H1 (cell line): ENCODE measurements around the gene PCCA. TPM values are rescaled to one million over a fixed set of nuclear protein-coding genes. Genes with fewer than 3 reads are reported as not detected.
A peak's percentile ranks its signal among the peaks of the same experiment; 100 is the strongest.

Source experiments
- CTCF ChIA-PET: fragments of 300-600 bp; sonication (Branson Sonifier 250); formaldehyde crosslinking; loops from one replicate; lab custom pipeline; 2021; ENCODE audit not compliant: partially characterized antibody; lab: Charles Lee
- POLR2A ChIA-PET: fragments of 300-600 bp; sonication (Branson Sonifier 250); formaldehyde crosslinking; loops from one replicate; lab custom pipeline; 2021; ENCODE audit warnings: inconsistent platforms; ENCODE audit not compliant: partially characterized antibody; lab: Charles Lee
- DNase-seq, 2 experiments: peaks; one replicate each; pipeline versions ENCODE4 v3.0.0 to v3.0.0-alpha.2; 2010 to 2022; ENCODE audit warnings: low spot score in 2 of 2, low read depth in 1 of 2, mixed read lengths in 1 of 2
- FAIRE-seq: peaks from 2 replicates; lab custom pipeline; 2011; peaks lifted over from hg19 to GRCh38; lab: Jason Lieb, UNC
- H2AFZ ChIP-seq: 2 replicates; pipeline ENCODE4 v1.8.1; 2012; ENCODE audit warnings: low read length, inconsistent platforms
- H2AK5ac ChIP-seq: 2 replicates; pipeline ENCODE4 v1.6.1; 2013; ENCODE audit warnings: low read depth, low read length
- H2BK120ac ChIP-seq: replicated peaks from 2 replicates; pipeline ENCODE3; 2013; ENCODE audit warnings: low read depth, low read length, inconsistent platforms
- H2BK12ac ChIP-seq: 2 replicates; pipeline ENCODE4 v1.6.1; 2013; ENCODE audit warnings: low read depth, low read length
- H2BK15ac ChIP-seq: 2 replicates; pipeline ENCODE4 v1.6.1; 2013; ENCODE audit warnings: low read length
- H2BK20ac ChIP-seq: 2 replicates; pipeline ENCODE4 v1.6.1; 2013; ENCODE audit warnings: low read length
- H2BK5ac ChIP-seq: 2 replicates; pipeline ENCODE4 v1.6.1; 2013; ENCODE audit warnings: low read depth, low read length
- H3K14ac ChIP-seq: 2 replicates; pipeline ENCODE4 v1.6.1; 2013; ENCODE audit warnings: inconsistent platforms; ENCODE audit not compliant: insufficient read length
- H3K18ac ChIP-seq: 2 replicates; pipeline ENCODE4 v1.6.1; 2013; ENCODE audit warnings: low read length; ENCODE audit errors: extremely low read depth
- H3K23ac ChIP-seq: 2 replicates; pipeline ENCODE4 v1.6.1; 2013; ENCODE audit warnings: inconsistent platforms; ENCODE audit not compliant: insufficient read length
- H3K23me2 ChIP-seq: 2 replicates; pipeline ENCODE4 v1.6.1; 2013; ENCODE audit warnings: low read depth, low read length
- H3K27ac ChIP-seq: 2 replicates; pipeline ENCODE4 v1.6.1; 2011; ENCODE audit warnings: low read depth, low read length, inconsistent platforms
- H3K27me3 ChIP-seq, 4 experiments: replicated peaks in 1 of 4; 1 replicate in 1 of 4; 2 replicates in 3 of 4; pipeline versions ENCODE4 v1.6.1 to v1.8.1; 2011 to 2013; ENCODE audit warnings: low read length in 3 of 4, mild to moderate bottlenecking in 3 of 4, inconsistent platforms in 2 of 4, mixed read lengths in 2 of 4, moderate library complexity in 1 of 4; ENCODE audit not compliant: control insufficient read depth in 3 of 4, insufficient read depth in 3 of 4; ENCODE audit errors: extremely low read depth in 1 of 4
- H3K36me3 ChIP-seq, 4 experiments: 2 replicates each; pipeline versions ENCODE4 v1.6.1 to v1.8.1; 2011 to 2013; ENCODE audit warnings: mild to moderate bottlenecking in 4 of 4, low read length in 3 of 4, moderate library complexity in 2 of 4, control low read depth in 1 of 4, inconsistent platforms in 1 of 4; ENCODE audit not compliant: insufficient read depth in 4 of 4, control insufficient read depth in 2 of 4
- H3K4ac ChIP-seq: replicated peaks from 2 replicates; pipeline ENCODE3; 2013; ENCODE audit warnings: low read length, low read depth, mixed read lengths, inconsistent platforms; ENCODE audit not compliant: insufficient read length
- H3K4me1 ChIP-seq, 4 experiments: replicated peaks in 1 of 4; 1 replicate in 1 of 4; 2 replicates in 3 of 4; pipeline versions ENCODE4 v1.6.1 to v1.8.1; 2011 to 2013; ENCODE audit warnings: low read length in 3 of 4, inconsistent platforms in 2 of 4, mixed read lengths in 1 of 4; ENCODE audit not compliant: insufficient read depth in 4 of 4, control insufficient read depth in 3 of 4
- H3K4me2 ChIP-seq, 2 experiments: 2 replicates each; pipeline versions ENCODE4 v1.6.1 to v1.8.1; 2011 to 2013; ENCODE audit warnings: low read depth in 2 of 2, low read length in 2 of 2, control low read depth in 1 of 2, inconsistent platforms in 1 of 2, mild to moderate bottlenecking in 1 of 2; ENCODE audit not compliant: insufficient read depth in 1 of 2
- H3K4me3 ChIP-seq, 4 experiments: fragments of 200-600, 300-600 bp in 1 of 4; sonication (generic), shearing (Covaris generic), sonication (Bioruptor Twin) in 1 of 4; 2 replicates each; pipeline versions ENCODE4 v1.5.1 to v1.8.1; 2011 to 2016; ENCODE audit warnings: low read length in 4 of 4, low read depth in 3 of 4, control low read depth in 2 of 4, inconsistent platforms in 2 of 4, mild to moderate bottlenecking in 2 of 4, mixed read lengths in 1 of 4, moderate library complexity in 1 of 4; ENCODE audit not compliant: insufficient read depth in 2 of 4; ENCODE audit errors: extremely low read depth in 1 of 4
- H3K56ac ChIP-seq: replicated peaks from 2 replicates; pipeline ENCODE3; 2013; ENCODE audit warnings: low read depth, mild to moderate bottlenecking, mixed read lengths, low read length, inconsistent platforms; ENCODE audit not compliant: insufficient read length
- H3K79me1 ChIP-seq: 2 replicates; pipeline ENCODE4 v1.6.1; 2013; ENCODE audit warnings: low read depth, low read length, control low read depth
- H3K79me2 ChIP-seq, 2 experiments: 2 replicates each; pipeline versions ENCODE4 v1.6.1 to v1.8.1; 2012 to 2013; ENCODE audit warnings: low read length in 2 of 2, mild to moderate bottlenecking in 2 of 2, inconsistent platforms in 1 of 2; ENCODE audit not compliant: insufficient read depth in 2 of 2, control insufficient read depth in 1 of 2
- H3K9ac ChIP-seq, 4 experiments: replicated peaks in 1 of 4; 1 replicate in 1 of 4; 2 replicates in 3 of 4; pipeline versions ENCODE4 v1.6.1 to v1.8.1; 2011 to 2013; ENCODE audit warnings: low read depth in 3 of 4, low read length in 3 of 4, control low read depth in 2 of 4, mild to moderate bottlenecking in 2 of 4, moderate library complexity in 2 of 4, inconsistent platforms in 1 of 4; ENCODE audit errors: extremely low read depth in 1 of 4
- H3K9me3 ChIP-seq, 2 experiments: 2 replicates each; pipeline versions ENCODE4 v1.6.1 to v1.8.1; 2012 to 2013; ENCODE audit warnings: mild to moderate bottlenecking in 2 of 2, moderate library complexity in 2 of 2, control low read depth in 1 of 2, inconsistent platforms in 1 of 2, low read depth in 1 of 2, low read length in 1 of 2, mixed read lengths in 1 of 2; ENCODE audit not compliant: insufficient read depth in 2 of 2
- H4K20me1 ChIP-seq, 2 experiments: replicated peaks in 1 of 2; 2 replicates each; pipeline versions ENCODE3 to v1.8.1; 2011 to 2013; ENCODE audit warnings: inconsistent platforms in 2 of 2, low read length in 2 of 2, mild to moderate bottlenecking in 1 of 2; ENCODE audit not compliant: insufficient read depth in 2 of 2, control insufficient read depth in 1 of 2
- H4K5ac ChIP-seq: 2 replicates; pipeline ENCODE4 v1.6.1; 2013; ENCODE audit warnings: low read length, low read depth, mixed read lengths, inconsistent platforms; ENCODE audit not compliant: insufficient read length
- H4K8ac ChIP-seq: 2 replicates; pipeline ENCODE4 v1.8.0; 2013; ENCODE audit warnings: mild to moderate bottlenecking, moderate library complexity, low read length, inconsistent platforms; ENCODE audit not compliant: insufficient read depth; ENCODE audit errors: extremely low read depth
- H4K91ac ChIP-seq: replicated peaks from 2 replicates; pipeline ENCODE3; 2013; ENCODE audit warnings: low read length, mixed read lengths, inconsistent platforms; ENCODE audit not compliant: insufficient read length
- ATF2 ChIP-seq: IDR thresholded peaks from 2 replicates; pipeline ENCODE4 v1.6.1; 2012; ENCODE audit warnings: low read length, inconsistent platforms
- CREB1 ChIP-seq: IDR thresholded peaks from 2 replicates; pipeline ENCODE4 v1.6.1; 2012; ENCODE audit warnings: inconsistent platforms
- JUN ChIP-seq: IDR thresholded peaks from 2 replicates; pipeline ENCODE4 v1.6.1; 2011; ENCODE audit warnings: low read depth, mild to moderate bottlenecking, improper control_type of control experiment, low read length
- JUND ChIP-seq: IDR thresholded peaks from 2 replicates; pipeline ENCODE4 v1.6.1; 2011; ENCODE audit warnings: mild to moderate bottlenecking, improper control_type of control experiment, low read length
- KDM5A ChIP-seq: fragments of 200-600 bp; IDR thresholded peaks from 2 replicates; pipeline ENCODE4 v1.7.1; 2012; ENCODE audit warnings: mild to moderate bottlenecking, low read length, inconsistent platforms, mixed read lengths
- SP2 ChIP-seq: IDR thresholded peaks from 2 replicates; pipeline ENCODE4 v1.6.1; 2012; ENCODE audit warnings: mild to moderate bottlenecking, low read length, inconsistent platforms
- SP4 ChIP-seq: IDR thresholded peaks from 2 replicates; pipeline ENCODE4 v1.6.1; 2012; ENCODE audit warnings: low read length, inconsistent platforms
- TBP ChIP-seq: IDR thresholded peaks from 2 replicates; pipeline ENCODE4 v1.6.1; 2011; ENCODE audit warnings: low read depth, low read length, improper control_type of control experiment
- TEAD4 ChIP-seq: IDR thresholded peaks from 2 replicates; pipeline ENCODE4 v1.6.1; 2012; ENCODE audit warnings: low read depth, low read length, inconsistent platforms, mixed read lengths
- YY1 ChIP-seq: IDR thresholded peaks from 2 replicates; pipeline ENCODE4 v1.6.1; 2011; ENCODE audit warnings: low read depth, mild to moderate bottlenecking, low read length
- WGBS, 2 experiments: shearing (Covaris generic) in 1 of 2; methylation state at CpG; one replicate each; pipeline versions ENCODE4 v1.1.6 to v1.1.7; 2013 to 2015; ENCODE audit warnings: low lambda C conversion rate in 2 of 2, mixed read lengths in 2 of 2, inconsistent platforms in 1 of 2, low coverage in 1 of 2, missing lambda C conversion rate in 1 of 2; ENCODE audit not compliant: insufficient replicate concordance in 2 of 2, insufficient coverage in 1 of 2, insufficient read length in 1 of 2; ENCODE audit errors: extremely low coverage in 1 of 2, missing lambda C conversion rate in 1 of 2; 5-methylcytosine and 5-hydroxymethylcytosine counted together
- polyA plus RNA-seq, 7 experiments: library from polyadenylated mRNA; depleted of rRNA in 3 of 7; stranded (reverse) in 5 of 7; unstranded in 2 of 7; fragments of >200 nt in 5 of 7; fragments of 200-250 nt in 2 of 7; gene quantifications; 1 replicate in 5 of 7; 2 replicates in 1 of 7; 4 replicates in 1 of 7; pipeline versions ENCODE4 v1.2.1 to v1.2.3, GENCODE V29; 2011 to 2013; ENCODE audit warnings: missing spikeins in 2 of 7, mixed read lengths in 2 of 7
- total RNA-seq: library from RNA; stranded (reverse); fragmentation: NEBNext Ultra II Directional; extraction: Animal tissue kit (Norgen Biotek cat#: 25700); gene quantifications from 2 replicates; pipeline ENCODE4 v1.2.1, GENCODE V29; 2021

Gene PCCA
- total and polyA plus RNA-seq, 2 of the 8 experiments (the other 6 are each of a cell fraction or from before 2014, with no cell fraction given), result 18.4 to 49.8 TPM

DNA sequence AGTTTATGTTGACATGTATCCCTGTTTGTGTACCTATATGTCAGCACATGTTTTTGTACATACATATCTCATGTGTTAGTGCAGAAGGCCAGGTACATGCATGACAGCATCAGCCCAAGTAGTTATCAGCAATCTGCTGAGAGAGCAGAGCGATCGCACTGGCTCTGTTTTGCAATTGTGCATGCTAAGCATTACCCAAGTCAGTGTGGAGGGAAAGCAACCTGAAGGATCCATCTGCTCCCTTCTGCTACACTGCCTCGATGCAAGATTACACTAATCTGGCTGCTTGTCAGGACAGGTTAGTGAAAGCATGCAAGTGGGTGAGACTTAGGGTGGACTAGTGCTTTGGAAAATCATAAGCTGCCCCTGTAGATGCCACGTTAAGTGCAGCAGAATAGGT is 211.8 kb downstream of the PCCA start:
- 90% methylated on average over 4 of the region's 4 CpGs; no CpG with 5 or more reads in 1 of the 2 experiments for WGBS, 2 experiments
- CTCF ChIA-PET, result no interaction called here
- Histone ChIP-seq H3K23ac (no peak overlapping the region), H3K27ac (no peak overlapping the region), H2BK120ac (no peak overlapping the region), H3K4me1 (peaks cover 0 to 6% (median 1%) of the 10 kb centered on the region in 4 experiments; a peak in 2 of 7 replicates), H4K8ac (no peak overlapping the region), H3K9ac (no peak overlapping the region), H2BK20ac (no peak overlapping the region), H2AK5ac (0 out of 2 replicates have a peak overlapping the region, but pooled peaks have one; percentile 40), H2BK5ac (no peak overlapping the region), H3K14ac (no peak overlapping the region), H3K27me3 (no peaks in the 10 kb centered on the region), H4K91ac (no peak overlapping the region), H4K5ac (no peak overlapping the region), H3K79me1 (no peaks in the 10 kb centered on the region; the same call in 1 of the 2 replicates), H3K4ac (no peak overlapping the region), H3K23me2 (no peaks in the 10 kb centered on the region), H3K4me2 (no peak overlapping the region), H3K9me3 (no peaks in the 10 kb centered on the region), H2AFZ (no peak overlapping the region), H3K56ac (no peak overlapping the region), H2BK15ac (no peak overlapping the region), H2BK12ac (no peak overlapping the region), H3K36me3 (no peaks in the 10 kb centered on the region), H3K79me2 (no peaks in the 10 kb centered on the region), H3K4me3 (no peak overlapping the region), H4K20me1 (peaks cover 0 to 3% of the 10 kb centered on the region in 2 experiments), H3K18ac (no peak overlapping the region)
- no peak for FAIRE-seq
- no peak for DNase-seq
- POLR2A ChIA-PET, result no interaction called here
- no peak for TF ChIP-seq ATF2
- no peak for TF ChIP-seq JUN
- no peak for TF ChIP-seq KDM5A
- TF ChIP-seq TEAD4, result no peak
- no peak for TF ChIP-seq JUND
- no peak for TF ChIP-seq SP2
- TF ChIP-seq YY1, result no peak
- no peak for TF ChIP-seq SP4
- TF ChIP-seq CREB1, result no peak
- no peak for TF ChIP-seq TBP
